A673 (cell line): ENCODE data around the gene TRIP4.
"Not testable (repeated sequence)": the region's sequence is repeated elsewhere in the genome, so short reads cannot be mapped to it uniquely, and the experiment has no call there.

Source experiments
- CTCF ChIP-seq: fragments of 300-800, 200-600 bp; sonication (generic); conservative IDR thresholded peaks from 2 replicates; pipeline ENCODE4 v1.5.1; 2017; ENCODE audit warnings: low read depth, mild to moderate bottlenecking, antibody characterized with exemption, low read length, moderate library complexity, mixed read lengths
- EZH2 ChIP-seq: fragments of 200-600 bp; sonication (generic); IDR thresholded peaks from 2 replicates; pipeline ENCODE4 v1.6.1; 2017; ENCODE audit warnings: borderline replicate concordance, low read depth, mild to moderate bottlenecking, mixed read lengths, antibody characterized with exemption, low read length; ENCODE audit not compliant: poor library complexity, severe bottlenecking

DNA sequence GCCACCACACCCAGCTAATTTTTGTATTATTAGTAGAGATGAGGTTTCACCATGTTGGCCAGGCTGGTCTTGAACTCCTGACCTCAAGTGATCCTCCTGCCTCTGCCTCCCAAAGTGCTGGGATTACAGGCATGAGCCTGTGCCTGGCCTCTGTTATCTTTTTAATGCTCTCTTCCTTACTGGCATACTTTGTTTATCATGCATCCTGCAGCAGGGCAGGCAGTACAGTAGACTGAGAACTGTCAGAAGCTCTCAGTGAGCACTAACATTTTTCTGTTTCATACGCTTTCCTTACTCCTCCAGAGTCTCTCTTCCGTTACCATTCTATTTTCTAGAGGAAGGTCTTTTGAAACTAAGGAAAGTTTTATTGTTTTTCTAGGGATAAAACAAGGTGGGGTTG lies 108.3 kb downstream of the TRIP4 start:
- TF ChIP-seq CTCF, EZH2: not testable (repeated sequence)
